ENCODE data around the gene EVI5L.

DNA sequence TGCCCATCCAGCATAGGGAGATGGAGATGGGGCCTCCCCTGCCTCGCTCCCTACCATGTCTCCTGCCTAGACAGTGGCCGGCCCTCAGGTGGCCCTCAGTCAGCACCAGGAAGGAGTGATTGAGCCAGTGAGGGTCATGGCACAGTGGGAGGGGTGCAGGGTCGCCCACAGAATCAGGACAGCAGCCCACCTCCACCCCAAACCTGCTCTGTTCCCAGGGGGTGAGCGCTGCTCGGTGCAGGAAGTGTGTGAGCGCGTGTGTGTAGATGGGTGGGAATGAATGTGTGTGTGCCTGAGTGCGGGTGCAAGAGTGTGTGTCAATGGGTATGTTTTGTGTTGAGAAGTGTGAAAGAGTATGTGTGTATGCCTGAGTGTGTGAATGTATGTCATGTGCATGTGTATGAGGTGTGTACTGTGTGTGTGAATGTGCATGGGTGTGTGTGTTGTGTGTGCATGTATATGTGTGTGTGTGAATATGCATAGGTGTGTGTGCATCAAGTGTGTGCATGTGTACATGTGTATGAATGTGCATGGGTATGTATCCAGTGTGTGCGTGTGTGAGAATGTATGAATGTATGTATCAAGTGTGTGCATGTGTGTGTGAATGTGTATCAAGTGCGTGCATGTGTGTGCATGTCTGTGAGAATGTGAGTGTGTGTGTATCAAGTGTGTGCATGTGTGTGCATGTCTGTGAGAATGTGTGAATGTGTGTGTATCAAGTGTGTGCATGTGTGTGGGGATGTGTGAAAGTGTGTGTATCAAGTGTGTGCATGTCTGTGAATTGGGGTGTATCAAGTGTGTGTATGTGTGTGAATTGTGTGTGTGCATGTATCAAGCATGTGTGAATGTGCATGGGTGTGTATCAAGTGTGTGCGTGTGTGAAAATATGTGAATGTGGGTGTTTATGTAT, 12.0 kb downstream of the EVI5L start:
- no peak for TF ChIP-seq ARNTL (CRISPR knock-in tag; IDR thresholded peaks at IDR 0.05; ENCODE audit: borderline replicate concordance, low read depth)
- TF ChIP-seq RARB (CRISPR knock-in tag; IDR thresholded peaks at IDR 0.05): no peak
- TF ChIP-seq ZFP30 (CRISPR knock-in tag; IDR thresholded peaks at IDR 0.05): no peak
- TF ChIP-seq, protein P1, sequence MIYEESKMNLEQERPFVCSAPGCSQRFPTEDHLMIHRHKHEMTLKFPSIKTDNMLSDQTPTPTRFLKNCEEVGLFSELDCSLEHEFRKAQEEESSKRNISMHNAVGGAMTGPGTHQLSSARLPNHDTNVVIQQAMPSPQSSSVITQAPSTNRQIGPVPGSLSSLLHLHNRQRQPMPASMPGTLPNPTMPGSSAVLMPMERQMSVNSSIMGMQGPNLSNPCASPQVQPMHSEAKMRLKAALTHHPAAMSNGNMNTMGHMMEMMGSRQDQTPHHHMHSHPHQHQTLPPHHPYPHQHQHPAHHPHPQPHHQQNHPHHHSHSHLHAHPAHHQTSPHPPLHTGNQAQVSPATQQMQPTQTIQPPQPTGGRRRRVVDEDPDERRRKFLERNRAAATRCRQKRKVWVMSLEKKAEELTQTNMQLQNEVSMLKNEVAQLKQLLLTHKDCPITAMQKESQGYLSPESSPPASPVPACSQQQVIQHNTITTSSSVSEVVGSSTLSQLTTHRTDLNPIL (CRISPR knock-in tag; IDR thresholded peaks at IDR 0.05; ENCODE audit: low read depth): no peak
- TF ChIP-seq, protein P2, sequence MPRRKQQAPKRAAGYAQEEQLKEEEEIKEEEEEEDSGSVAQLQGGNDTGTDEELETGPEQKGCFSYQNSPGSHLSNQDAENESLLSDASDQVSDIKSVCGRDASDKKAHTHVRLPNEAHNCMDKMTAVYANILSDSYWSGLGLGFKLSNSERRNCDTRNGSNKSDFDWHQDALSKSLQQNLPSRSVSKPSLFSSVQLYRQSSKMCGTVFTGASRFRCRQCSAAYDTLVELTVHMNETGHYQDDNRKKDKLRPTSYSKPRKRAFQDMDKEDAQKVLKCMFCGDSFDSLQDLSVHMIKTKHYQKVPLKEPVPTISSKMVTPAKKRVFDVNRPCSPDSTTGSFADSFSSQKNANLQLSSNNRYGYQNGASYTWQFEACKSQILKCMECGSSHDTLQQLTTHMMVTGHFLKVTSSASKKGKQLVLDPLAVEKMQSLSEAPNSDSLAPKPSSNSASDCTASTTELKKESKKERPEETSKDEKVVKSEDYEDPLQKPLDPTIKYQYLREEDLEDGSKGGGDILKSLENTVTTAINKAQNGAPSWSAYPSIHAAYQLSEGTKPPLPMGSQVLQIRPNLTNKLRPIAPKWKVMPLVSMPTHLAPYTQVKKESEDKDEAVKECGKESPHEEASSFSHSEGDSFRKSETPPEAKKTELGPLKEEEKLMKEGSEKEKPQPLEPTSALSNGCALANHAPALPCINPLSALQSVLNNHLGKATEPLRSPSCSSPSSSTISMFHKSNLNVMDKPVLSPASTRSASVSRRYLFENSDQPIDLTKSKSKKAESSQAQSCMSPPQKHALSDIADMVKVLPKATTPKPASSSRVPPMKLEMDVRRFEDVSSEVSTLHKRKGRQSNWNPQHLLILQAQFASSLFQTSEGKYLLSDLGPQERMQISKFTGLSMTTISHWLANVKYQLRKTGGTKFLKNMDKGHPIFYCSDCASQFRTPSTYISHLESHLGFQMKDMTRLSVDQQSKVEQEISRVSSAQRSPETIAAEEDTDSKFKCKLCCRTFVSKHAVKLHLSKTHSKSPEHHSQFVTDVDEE (CRISPR knock-in tag; IDR thresholded peaks at IDR 0.05): no peak
- TF ChIP-seq ZNF565 (CRISPR knock-in tag; conservative IDR thresholded peaks at IDR 0.05; ENCODE audit: low read depth): no peak
